Left lung (tissue), 10 donors: ENCODE data around the gene NET1. TPM values are rescaled to one million over a fixed set of nuclear protein-coding genes. Genes with fewer than 3 reads are reported as not detected.

Experiments
- ATAC-seq: fragments of 200-7000 bp; cut with Tn5 transposase; one replicate; pipeline ENCODE4 v1.9.1; 2020; ENCODE audit warnings: moderate library complexity
- DNase-seq, 4 donors: peaks; one replicate each; pipeline ENCODE4 v3.0.0-alpha.2; 2013 to 2020
- H3K27ac ChIP-seq, 2 donors: fragments of 200-600 bp; sonication (generic) in 1 of 2; one replicate each; pipeline versions ENCODE4 v1.5.0 to v1.8.0; 2020 to 2021
- H3K27me3 ChIP-seq, 2 donors: fragments of 200-600 bp; sonication (generic) in 1 of 2; one replicate each; pipeline versions ENCODE4 v1.5.0 to v1.8.0; 2020 to 2021
- H3K36me3 ChIP-seq, 2 donors: fragments of 200-600 bp; sonication (generic) in 1 of 2; one replicate each; pipeline versions ENCODE4 v1.5.0 to v1.8.0; 2020 to 2021
- H3K4me1 ChIP-seq, 2 donors: fragments of 200-600 bp; one replicate each; pipeline ENCODE4 v1.8.0; 2021
- H3K4me3 ChIP-seq, 2 donors: fragments of 200-600 bp; sonication (generic) in 1 of 2; one replicate each; pipeline versions ENCODE4 v1.5.0 to v1.8.0; 2020 to 2021; ENCODE audit warnings: mild to moderate bottlenecking in 1 of 2
- H3K9me3 ChIP-seq, 2 donors: fragments of 200-600 bp; sonication (generic) in 1 of 2; one replicate each; pipeline versions ENCODE4 v1.5.0 to v1.8.0; 2020 to 2021
- CTCF ChIP-seq, 2 donors: fragments of 200-600 bp; sonication (generic) in 1 of 2; IDR thresholded peaks; one replicate each; pipeline versions ENCODE4 v1.5.0 to v1.8.0; 2021; ENCODE audit warnings: antibody characterized with exemption in 2 of 2
- intact Hi-C, 2 donors: fragments of 100-400 bp; cut with DNase I; formaldehyde crosslinking; loops; one replicate each; pipeline versions ENCODE4 v1.11.2 to v1.14.2; 2022
- polyA plus RNA-seq, 6 donors: library from polyadenylated mRNA; unstranded; fragments of 120-200 nt; gene quantifications; one replicate each; pipeline ENCODE4 v1.2.1, GENCODE V29; 2013; ENCODE audit not compliant: insufficient read length in 6 of 6
- total RNA-seq, 2 donors: library from RNA; stranded (reverse); fragmentation: NEBNext Ultra II Directional; extraction: Animal tissue kit (Norgen Biotek cat#: 25700); gene quantifications; one replicate each; pipeline ENCODE4 v1.2.1, GENCODE V29; 2021
- donor health status: DM: no; HTN: yes; CAD: no.
- donor health status: DM: no; HTN: no; CAD: no.

NET1 gene
- total and polyA plus RNA-seq, 8 donors, result 36.3 to 221 (median 154) TPM

GRCh38 chr10:5462841-5463293 is 50.5 kb downstream of the NET1 start:
- DNase-seq (no peak), ATAC-seq (no peak)
- peaks cover 0 to 14% of the 10 kb centered on the region in 2 donors for H3K36me3 ChIP-seq
- peaks cover 0 to 13% of the 10 kb centered on the region in 2 donors for H3K4me1 ChIP-seq
- no peaks in the 10 kb centered on the region for H3K27me3 ChIP-seq
- no peak overlapping the region for H3K4me3 ChIP-seq
- intact Hi-C loops, result no loop called here
- H3K27ac ChIP-seq, result no peak overlapping the region
- H3K9me3 ChIP-seq, result no peaks in the 10 kb centered on the region
- no peak for TF ChIP-seq CTCF (IDR thresholded peaks at IDR 0.05)

- peaks cover 0 to 7% of the 10 kb centered on the region in 2 donors for H3K36me3 ChIP-seq
- ATAC-seq (no peak), DNase-seq (no peak)
- no peak overlapping the region for H3K4me3 ChIP-seq
- peaks cover 0 to 13% of the 10 kb centered on the region in 2 donors for H3K4me1 ChIP-seq
- intact Hi-C loops, result no loop called here
- H3K9me3 ChIP-seq, result no peaks in the 10 kb centered on the region
- TF ChIP-seq CTCF (IDR thresholded peaks at IDR 0.05), result no peak
- H3K27me3 ChIP-seq, result no peaks in the 10 kb centered on the region
- no peak overlapping the region for H3K27ac ChIP-seq
Measured at GRCh38 chr10:5464546-5464945, 52.2 kb downstream of the NET1 start.

GRCh38 chr10:5465976-5466450 is 53.7 kb downstream of the NET1 start:
- DNase-seq, result no peak
- ATAC-seq, result no peak
- H3K36me3 ChIP-seq, result no peaks in the 10 kb centered on the region
- intact Hi-C loops, result no loop called here
- H3K4me1 ChIP-seq, result peaks cover 0 to 13% of the 10 kb centered on the region in 2 donors
- H3K27me3 ChIP-seq, result no peaks in the 10 kb centered on the region
- peak overlapping the region; percentile 41 to 76 for H3K27ac ChIP-seq
- no peak for TF ChIP-seq CTCF (IDR thresholded peaks at IDR 0.05)
- no peaks in the 10 kb centered on the region for H3K9me3 ChIP-seq
- H3K4me3 ChIP-seq, result no peak overlapping the region

GRCh38 chr10:5466451-5467206 is 54.3 kb downstream of the NET1 start:
- Histone ChIP-seq H3K27me3 (no peaks in the 10 kb centered on the region), H3K27ac (peak overlapping the region; percentile 41 to 76), H3K4me3 (no peak overlapping the region), H3K36me3 (no peaks in the 10 kb centered on the region), H3K9me3 (no peaks in the 10 kb centered on the region), H3K4me1 (peaks cover 0 to 13% of the 10 kb centered on the region in 2 donors)
- ATAC-seq (peak; percentile 87), DNase-seq (peak in 3 of 4 donors; percentile 57 to 91 (median 74))
- TF ChIP-seq CTCF (IDR thresholded peaks at IDR 0.05), result no peak
- intact Hi-C loops, result no loop called here

GRCh38 chr10:5467207-5467535 is 54.8 kb downstream of the NET1 start:
- Histone ChIP-seq H3K4me3 (no peak overlapping the region), H3K27ac (peak overlapping the region in 1 of 2 donors; percentile 76), H3K9me3 (no peaks in the 10 kb centered on the region), H3K4me1 (peaks cover 0 to 9% of the 10 kb centered on the region in 2 donors), H3K27me3 (no peaks in the 10 kb centered on the region), H3K36me3 (no peaks in the 10 kb centered on the region)
- ATAC-seq, result no peak
- DNase-seq, result no peak
- no peak for TF ChIP-seq CTCF (IDR thresholded peaks at IDR 0.05)
- intact Hi-C loops, result no loop called here
